HG02642 (cell line): ENCODE measurements around the gene CD44.

Source experiments
- ATAC-seq: cut with Tn5 transposase; IDR thresholded peaks from one replicate; pipeline ENCODE4 v1.9.1; 2021; ENCODE audit warnings: mild to moderate bottlenecking; ENCODE audit not compliant: unreplicated experiment, poor library complexity

CD44 gene

DNA sequence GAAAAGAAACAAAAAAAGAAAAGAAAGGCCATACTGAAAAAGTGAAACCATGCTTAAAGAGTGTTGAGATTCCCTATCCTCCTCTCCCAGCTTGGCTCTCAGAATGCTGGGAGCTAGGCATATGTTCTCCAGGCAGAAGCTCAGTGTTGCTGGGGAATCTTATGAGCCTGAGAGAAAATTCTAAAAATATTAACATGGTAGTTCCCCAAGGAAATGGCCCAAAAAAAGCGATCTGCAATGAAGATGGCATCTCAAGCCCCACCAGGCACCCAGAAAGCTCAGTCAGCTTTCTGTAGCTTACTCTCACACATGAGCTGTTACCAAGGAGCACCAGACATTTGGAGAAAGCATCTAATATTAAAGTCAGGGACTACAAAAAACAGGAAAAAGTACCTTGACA is 94.5 kb downstream of the CD44 start:
- ATAC-seq, result no peak

DNA sequence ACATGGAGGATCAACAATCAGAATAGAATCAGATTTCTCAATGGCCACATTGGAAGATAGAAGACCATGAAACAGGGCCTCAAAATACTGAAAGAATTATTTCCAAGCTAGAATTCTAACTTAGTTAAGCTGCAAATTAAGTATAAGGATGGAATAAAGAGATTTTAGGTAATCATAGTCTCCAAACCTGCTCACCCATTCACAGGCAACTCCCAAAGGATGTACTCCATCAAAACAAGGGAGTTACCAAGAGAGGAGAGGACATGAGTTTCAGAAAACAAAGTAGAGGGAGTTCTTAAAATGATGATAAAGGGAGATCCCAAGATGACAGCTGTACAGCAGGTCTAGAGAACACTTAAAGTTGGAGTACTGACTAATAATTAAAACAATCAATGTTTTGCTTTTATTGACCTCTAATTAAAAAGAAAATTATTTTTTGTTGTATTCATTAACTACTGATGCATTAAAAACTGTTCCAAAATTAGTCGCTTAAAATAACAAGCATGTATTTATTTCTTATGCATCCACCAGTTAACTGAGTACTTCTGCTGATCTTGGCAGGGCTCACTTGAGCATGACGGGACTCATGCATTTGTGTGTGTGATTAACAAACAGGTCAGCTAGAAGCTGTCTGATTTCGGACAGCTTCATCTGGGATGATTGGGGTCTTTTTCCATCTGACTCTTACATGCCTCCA is 95.6 kb downstream of the CD44 start:
- ATAC-seq, result no peak

DNA sequence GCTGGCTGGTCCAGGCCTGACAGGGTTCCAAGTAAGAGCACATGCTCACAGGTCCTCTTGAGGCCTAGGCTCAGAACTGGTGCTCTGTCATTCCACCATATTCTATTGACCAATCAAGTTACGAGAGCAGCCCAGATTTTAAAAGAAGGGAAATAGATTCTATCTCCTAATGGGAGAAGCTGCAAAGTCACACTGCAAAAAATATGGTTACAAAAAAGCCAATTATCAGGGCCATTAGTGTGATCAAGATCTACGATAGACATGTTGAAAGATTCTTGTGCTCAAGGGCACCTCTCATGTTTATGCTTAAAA is 96.1 kb downstream of the CD44 start:
- no peak for ATAC-seq

- ATAC-seq, result no peak
These were observed 96.5 kb downstream of the CD44 start for GRCh38 chr11:35235498-35235897.

DNA sequence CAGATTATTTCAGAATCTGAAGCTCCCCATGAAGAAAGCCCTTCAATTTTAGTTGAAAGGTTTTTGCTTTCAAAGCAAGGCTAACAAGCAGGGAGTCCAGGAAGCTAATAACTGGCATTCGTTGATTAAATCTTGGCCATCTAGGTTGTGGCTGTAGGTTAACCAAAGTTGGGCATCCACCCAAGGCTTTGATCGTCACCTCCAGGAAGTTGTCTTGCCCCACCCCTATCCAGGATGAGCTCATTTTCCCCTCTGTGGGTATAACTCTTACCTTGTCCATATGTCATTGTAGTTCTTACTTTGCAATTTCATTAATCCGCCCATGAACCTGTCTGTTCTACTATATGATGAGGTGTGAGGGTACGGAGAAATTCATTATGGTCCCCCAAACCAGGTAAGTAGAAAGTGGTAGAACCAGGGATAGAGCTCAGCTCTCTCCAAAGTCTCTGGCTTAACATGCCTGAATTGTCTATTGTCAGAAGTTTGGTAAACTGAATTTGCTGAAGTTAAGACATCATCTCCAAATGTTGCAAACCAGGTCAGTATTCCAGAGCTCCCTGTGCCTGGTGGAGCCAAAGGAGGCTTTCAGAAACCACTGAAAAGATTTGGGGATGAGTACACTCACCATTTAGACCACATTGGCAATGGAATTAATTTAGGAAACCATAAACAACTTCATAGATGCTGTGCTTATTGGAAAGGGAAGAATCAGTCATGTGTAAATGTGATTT is 97.1 kb downstream of the CD44 start:
- ATAC-seq, result no peak

DNA sequence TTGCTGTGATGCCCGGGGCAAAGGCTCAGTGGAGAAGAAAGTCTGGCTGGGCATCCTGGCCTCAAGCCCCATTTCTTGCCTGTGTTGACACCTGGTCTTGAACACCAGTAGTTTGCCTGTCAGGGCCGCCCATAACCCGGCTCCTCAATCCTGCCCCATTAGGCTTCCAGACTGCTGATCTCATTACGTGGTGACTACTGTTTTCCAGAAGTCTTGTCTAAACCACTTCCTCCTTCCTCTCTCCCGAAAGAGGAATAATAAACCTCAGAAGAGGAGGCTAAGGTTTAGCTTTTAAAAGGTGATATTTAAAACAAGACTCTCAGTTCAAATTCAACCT is 97.7 kb downstream of the CD44 start:
- ATAC-seq, result no peak

DNA sequence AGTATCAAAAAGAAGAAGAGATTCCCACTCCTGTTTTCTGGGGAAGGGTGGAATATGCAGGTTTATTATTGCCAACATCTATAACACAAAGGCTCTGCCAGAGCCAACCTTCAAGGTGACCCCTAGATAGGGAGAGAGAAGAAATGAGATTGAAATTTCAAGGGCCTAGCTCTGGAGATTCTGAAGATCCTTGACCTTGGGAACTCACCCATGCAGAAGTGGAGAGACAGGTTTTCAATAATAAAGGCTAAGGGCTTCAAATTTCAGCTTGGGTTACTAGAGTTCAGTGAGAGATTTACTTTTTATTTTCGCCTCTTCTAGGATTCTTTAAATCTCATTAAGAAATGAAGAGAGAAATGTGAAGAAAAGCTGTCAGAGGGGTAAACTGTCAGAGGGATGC is 98.4 kb downstream of the CD44 start:
- ATAC-seq, result no peak

DNA sequence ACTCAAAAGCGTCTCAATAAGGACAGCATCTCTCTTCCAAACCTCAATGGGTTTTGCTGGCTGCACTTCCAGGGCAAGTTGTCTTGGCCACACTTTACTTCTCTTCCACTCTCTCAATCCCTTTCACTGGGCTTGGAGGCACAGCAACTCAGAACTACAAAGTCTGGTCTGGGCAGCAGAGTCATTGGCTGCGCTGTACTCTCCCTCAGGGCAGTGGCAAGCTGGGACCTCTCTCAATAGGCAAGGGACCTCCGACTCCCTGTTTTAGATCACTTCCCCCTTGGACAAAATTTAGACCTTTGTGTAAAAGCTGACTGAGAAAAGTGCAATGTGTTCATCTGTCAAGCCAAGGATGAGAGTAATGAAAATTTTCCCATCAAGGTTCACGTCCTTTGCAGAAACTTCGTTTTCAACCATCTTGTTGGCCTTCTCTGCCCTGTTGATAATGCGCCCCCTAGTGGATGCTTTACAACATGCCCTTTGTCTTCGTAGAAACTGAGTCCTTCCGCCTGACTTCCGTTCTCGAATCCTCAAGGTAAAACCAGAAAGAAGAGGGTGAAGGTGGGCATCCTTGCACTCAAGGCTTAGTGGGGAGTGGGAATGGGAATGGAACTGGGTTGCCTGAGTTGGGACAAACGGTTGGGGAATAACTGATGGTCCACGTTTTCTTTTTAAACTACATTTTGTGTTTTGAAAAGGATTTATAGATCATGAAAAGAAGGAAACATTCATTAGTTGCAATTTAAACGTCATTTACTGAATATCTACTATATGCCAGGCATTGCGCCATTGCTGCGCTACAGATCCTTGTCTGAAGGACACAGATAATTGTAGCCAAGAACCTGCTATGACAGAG is 99.1 kb downstream of the CD44 start:
- ATAC-seq, result no peak

- no peak for ATAC-seq
These were observed 99.9 kb downstream of the CD44 start for GRCh38 chr11:35238882-35239281.

GRCh38 chr11:35239471-35240075 is 100.6 kb downstream of the CD44 start:
- ATAC-seq, result no peak

DNA sequence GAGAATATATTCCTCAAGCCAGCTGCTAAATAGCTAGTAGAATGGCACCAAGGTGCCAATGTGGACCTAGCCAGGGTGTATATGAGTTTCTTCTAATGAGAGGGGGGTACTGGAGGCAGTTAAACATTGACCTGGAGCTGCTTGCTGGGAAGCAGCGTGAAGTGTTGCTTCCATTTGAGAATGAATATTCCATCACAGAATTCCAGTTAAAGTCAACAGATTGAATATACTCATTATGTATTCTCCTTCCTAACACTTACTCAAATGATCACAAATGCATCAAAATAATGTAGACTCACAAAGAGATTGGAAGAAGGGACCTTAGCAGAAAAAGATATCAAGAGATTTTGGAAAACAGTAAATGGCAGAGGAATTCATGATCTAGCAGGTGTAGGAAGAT is 102.1 kb downstream of the CD44 start:
- no peak for ATAC-seq

DNA sequence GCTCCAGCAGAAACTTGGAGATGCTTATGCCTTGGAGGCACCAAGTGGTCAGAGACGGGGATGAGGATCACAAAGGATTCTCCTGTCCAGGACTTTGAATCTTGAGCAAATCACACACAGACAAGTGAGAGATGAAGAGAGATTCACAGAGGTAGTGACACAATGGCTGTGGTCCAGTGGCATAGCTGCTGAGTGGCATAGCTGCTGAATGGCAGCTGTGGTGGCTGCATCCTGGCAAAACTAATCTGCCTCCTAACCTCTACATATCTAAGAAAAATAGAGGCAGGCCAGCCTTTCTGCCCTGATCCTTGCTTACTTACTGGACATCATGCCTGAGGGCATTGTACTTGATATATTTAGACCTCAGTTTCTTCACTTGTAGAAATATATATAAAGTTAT is 102.6 kb downstream of the CD44 start:
- ATAC-seq, result no peak

GRCh38 chr11:35242412-35243242 is 103.7 kb downstream of the CD44 start:
- ATAC-seq, result no peak

DNA sequence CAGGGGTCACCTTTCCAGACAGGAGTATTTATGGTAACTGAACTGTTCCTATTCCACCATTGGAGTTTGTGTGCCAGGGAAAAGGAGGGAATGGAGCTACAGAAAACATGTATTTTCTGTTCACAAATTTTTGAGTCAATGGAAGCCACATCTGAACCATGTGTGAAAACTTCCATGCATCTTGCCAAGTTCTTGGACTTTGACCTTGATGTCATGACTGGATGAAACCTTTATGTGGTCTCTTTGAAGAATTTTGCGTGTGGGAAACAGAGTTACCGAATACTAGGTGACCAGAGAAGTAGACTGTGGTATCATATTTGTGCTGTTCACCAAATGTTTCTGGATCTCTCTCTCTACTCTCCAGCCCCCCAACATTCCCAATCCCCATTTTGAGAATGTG is 104.8 kb downstream of the CD44 start:
- no peak for ATAC-seq

DNA sequence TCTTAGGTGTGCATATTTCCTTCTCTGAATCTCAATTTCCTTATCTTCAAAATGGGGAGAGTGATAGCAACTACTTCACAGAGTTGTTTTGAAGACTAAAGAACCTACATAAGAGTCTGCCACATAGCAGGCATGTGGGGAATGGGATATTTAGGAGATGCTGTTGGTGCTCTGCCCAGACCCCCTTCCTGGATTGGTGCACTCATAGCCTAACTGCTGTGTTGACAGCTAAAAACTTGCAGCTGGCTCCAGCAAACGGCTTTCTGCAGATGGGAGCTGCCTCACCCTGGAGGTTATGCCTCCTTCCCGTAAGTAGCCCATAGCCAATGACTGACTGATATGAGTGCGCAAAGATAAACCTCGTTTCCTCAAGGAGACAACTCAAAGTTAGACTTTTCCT is 106.1 kb downstream of the CD44 start:
- ATAC-seq, result no peak

DNA sequence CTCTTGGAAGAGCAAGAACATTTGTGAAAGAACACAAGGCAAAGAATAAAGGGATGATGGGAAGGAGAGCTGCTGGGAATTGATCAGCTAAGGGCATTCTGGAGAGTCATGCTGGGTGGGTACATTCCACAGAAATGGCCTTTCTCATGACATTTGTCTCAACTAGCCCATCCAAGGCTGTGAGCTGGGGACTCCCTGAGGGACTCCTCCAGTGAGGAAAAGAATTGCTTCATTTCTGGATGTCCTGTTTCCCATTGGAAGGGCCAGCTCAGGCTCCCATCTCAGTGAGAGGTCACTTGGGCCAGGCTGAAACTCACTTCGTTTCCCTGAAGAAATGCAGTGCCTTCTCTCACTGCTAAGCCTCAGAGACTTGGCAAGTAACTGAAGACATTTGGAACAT is 106.8 kb downstream of the CD44 start:
- ATAC-seq, result no peak

GRCh38 chr11:35246745-35247144 is 107.8 kb downstream of the CD44 start:
- ATAC-seq, result no peak

DNA sequence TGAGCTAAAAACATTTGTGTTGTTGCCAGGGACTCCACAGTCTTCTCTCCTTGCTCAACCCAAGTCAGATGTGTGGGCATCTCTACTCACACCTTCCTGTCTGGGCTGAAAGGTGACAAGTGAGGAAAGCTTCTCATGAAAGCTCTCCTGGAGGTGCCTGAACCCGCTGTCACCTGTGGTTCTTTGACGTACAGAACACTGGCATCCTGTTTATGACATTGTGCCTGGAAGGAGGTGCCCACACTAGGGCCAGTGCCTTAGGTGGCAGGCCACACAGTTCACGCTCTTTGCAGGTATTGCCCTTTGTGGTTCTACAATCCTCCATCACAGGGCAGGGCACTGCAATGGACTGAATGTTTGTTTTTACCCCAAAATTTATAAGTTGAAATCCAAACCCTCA is 108.5 kb downstream of the CD44 start:
- ATAC-seq, result no peak

DNA sequence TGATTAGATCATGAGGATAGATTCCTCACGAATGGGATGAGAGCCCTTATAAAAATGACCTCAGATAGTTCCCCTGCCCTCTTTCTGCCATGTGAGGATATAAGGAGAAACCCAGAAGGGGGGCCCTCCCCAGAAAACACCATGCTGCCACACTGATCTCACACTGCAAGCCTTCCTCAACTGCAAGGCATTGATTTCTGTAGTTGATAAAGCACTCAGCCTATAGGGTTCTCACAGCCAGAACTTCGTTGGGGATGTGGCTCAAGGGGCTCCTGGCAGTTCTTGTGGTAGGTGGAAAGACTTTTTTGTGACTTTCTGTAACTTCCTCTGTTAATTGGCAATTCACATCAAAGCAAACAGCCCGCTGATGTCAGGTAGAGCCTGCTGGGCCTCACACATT is 108.9 kb downstream of the CD44 start:
- no peak for ATAC-seq

DNA sequence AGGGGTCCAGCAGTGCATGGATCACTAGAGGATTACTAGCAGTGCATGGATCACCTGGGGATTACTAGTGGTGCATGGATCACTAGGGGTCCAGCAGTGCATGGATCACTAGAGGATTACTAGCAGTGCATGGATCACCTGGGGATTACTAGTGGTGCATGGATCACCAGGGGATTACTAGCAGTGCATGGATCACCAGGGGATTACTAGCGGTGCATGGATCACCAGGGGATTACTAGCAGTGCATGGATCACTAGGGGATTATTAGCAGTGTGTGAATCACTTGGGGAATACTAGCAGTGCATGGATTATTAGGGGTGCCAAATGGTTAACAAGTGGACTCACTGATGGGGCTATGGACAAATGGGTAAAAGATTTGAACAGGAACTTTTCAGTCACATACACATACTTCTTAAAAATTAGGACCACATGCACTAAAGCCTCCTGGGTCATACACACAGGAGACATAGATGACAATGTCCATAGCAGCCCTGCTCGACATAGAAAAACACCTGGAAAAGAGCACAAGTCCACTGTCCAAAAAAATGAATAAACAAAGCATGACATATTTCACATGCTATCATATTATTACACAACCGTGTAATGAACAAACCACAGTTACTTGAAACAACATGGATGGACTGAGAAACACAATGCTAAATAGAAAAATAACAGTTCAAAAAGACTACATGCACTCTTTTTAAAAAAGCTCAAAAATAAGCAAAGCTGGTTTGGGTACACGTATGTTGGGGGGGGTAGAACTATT is 109.8 kb downstream of the CD44 start:
- no peak for ATAC-seq
